Measurements from ENCODE around the gene OR4K5.

GRCh38 chr14:19930617-19931016, 10.2 kb downstream of the OR4K5 start, which contains the start of gene OR4K1:
- TF ChIP-seq, protein P1, sequence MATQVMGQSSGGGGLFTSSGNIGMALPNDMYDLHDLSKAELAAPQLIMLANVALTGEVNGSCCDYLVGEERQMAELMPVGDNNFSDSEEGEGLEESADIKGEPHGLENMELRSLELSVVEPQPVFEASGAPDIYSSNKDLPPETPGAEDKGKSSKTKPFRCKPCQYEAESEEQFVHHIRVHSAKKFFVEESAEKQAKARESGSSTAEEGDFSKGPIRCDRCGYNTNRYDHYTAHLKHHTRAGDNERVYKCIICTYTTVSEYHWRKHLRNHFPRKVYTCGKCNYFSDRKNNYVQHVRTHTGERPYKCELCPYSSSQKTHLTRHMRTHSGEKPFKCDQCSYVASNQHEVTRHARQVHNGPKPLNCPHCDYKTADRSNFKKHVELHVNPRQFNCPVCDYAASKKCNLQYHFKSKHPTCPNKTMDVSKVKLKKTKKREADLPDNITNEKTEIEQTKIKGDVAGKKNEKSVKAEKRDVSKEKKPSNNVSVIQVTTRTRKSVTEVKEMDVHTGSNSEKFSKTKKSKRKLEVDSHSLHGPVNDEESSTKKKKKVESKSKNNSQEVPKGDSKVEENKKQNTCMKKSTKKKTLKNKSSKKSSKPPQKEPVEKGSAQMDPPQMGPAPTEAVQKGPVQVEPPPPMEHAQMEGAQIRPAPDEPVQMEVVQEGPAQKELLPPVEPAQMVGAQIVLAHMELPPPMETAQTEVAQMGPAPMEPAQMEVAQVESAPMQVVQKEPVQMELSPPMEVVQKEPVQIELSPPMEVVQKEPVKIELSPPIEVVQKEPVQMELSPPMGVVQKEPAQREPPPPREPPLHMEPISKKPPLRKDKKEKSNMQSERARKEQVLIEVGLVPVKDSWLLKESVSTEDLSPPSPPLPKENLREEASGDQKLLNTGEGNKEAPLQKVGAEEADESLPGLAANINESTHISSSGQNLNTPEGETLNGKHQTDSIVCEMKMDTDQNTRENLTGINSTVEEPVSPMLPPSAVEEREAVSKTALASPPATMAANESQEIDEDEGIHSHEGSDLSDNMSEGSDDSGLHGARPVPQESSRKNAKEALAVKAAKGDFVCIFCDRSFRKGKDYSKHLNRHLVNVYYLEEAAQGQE (IDR thresholded peaks at IDR 0.05; ENCODE audit: insufficient read depth in 1 of 2, low read depth in 2 of 2, low read length in 1 of 2), result no peak
- TF ChIP-seq, protein P2, sequence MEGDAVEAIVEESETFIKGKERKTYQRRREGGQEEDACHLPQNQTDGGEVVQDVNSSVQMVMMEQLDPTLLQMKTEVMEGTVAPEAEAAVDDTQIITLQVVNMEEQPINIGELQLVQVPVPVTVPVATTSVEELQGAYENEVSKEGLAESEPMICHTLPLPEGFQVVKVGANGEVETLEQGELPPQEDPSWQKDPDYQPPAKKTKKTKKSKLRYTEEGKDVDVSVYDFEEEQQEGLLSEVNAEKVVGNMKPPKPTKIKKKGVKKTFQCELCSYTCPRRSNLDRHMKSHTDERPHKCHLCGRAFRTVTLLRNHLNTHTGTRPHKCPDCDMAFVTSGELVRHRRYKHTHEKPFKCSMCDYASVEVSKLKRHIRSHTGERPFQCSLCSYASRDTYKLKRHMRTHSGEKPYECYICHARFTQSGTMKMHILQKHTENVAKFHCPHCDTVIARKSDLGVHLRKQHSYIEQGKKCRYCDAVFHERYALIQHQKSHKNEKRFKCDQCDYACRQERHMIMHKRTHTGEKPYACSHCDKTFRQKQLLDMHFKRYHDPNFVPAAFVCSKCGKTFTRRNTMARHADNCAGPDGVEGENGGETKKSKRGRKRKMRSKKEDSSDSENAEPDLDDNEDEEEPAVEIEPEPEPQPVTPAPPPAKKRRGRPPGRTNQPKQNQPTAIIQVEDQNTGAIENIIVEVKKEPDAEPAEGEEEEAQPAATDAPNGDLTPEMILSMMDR (IDR thresholded peaks at IDR 0.05), result no peak
- TF ChIP-seq POLR2AphosphoS5 (IDR thresholded peaks at IDR 0.05; ENCODE audit: low read depth, low read length), result no peak
